Measurements from ENCODE around the gene SSPN. TPM values are rescaled to one million over a fixed set of nuclear protein-coding genes. Genes with fewer than 3 reads are reported as not detected.
A peak's percentile ranks its signal among the peaks of the same experiment; 100 is the strongest.

SSPN gene
- polyA plus RNA-seq, 2 donors, result 0.69 to 2.1 TPM

- H3K27me3 ChIP-seq (ENCODE audit: control insufficient read depth in 1 of 2, insufficient read depth in 2 of 2, low read length in 2 of 2), result no peaks in the 10 kb centered on the region
- H3K36me3 ChIP-seq (ENCODE audit: control insufficient read depth in 2 of 2, insufficient read depth in 2 of 2, low read length in 1 of 2), result no peaks in the 10 kb centered on the region
- H3K4me1 ChIP-seq (ENCODE audit: control insufficient read depth in 2 of 2, insufficient read depth in 2 of 2, low read length in 1 of 2), result peaks cover 0 to 5% of the 10 kb centered on the region in 2 donors
- no peak overlapping the region for H3K4me3 ChIP-seq (ENCODE audit: low read depth in 1 of 2, low read length in 2 of 2)
- H3K27ac ChIP-seq (ENCODE audit: low read depth in 2 of 2, low read length in 1 of 2), result peak overlapping the region in 1 of 2 donors; percentile 24
- WGBS, 2 donors, result 56 to 83% methylated on average over 3 of the region's 3 CpGs
- no peaks in the 10 kb centered on the region for H3K9me3 ChIP-seq (ENCODE audit: control insufficient read depth in 2 of 2, insufficient read depth in 1 of 2, low read depth in 1 of 2, low read length in 1 of 2)
Measured at GRCh38 chr12:26197832-26198231, 2.5 kb downstream of the SSPN start.

- Histone ChIP-seq H3K27me3 (ENCODE audit: control insufficient read depth in 1 of 2, insufficient read depth in 2 of 2, low read length in 2 of 2) (no peaks in the 10 kb centered on the region), H3K9me3 (ENCODE audit: control insufficient read depth in 2 of 2, insufficient read depth in 1 of 2, low read depth in 1 of 2, low read length in 1 of 2) (no peaks in the 10 kb centered on the region), H3K4me3 (ENCODE audit: low read depth in 1 of 2, low read length in 2 of 2) (no peak overlapping the region), H3K27ac (ENCODE audit: low read depth in 2 of 2, low read length in 1 of 2) (peak overlapping the region in 1 of 2 donors; percentile 24), H3K36me3 (ENCODE audit: control insufficient read depth in 2 of 2, insufficient read depth in 2 of 2, low read length in 1 of 2) (no peaks in the 10 kb centered on the region), H3K4me1 (ENCODE audit: control insufficient read depth in 2 of 2, insufficient read depth in 2 of 2, low read length in 1 of 2) (peaks cover 0 to 5% of the 10 kb centered on the region in 2 donors)
- WGBS, 2 donors, result 37 to 53% methylated on average over 4 of the region's 4 CpGs
Measured at GRCh38 chr12:26198742-26199141, 3.4 kb downstream of the SSPN start.

- Histone ChIP-seq H3K4me3 (ENCODE audit: low read depth in 1 of 2, low read length in 2 of 2) (no peak overlapping the region), H3K27ac (ENCODE audit: low read depth in 2 of 2, low read length in 1 of 2) (no peak overlapping the region), H3K27me3 (ENCODE audit: control insufficient read depth in 1 of 2, insufficient read depth in 2 of 2, low read length in 2 of 2) (no peaks in the 10 kb centered on the region), H3K9me3 (ENCODE audit: control insufficient read depth in 2 of 2, insufficient read depth in 1 of 2, low read depth in 1 of 2, low read length in 1 of 2) (no peaks in the 10 kb centered on the region), H3K4me1 (ENCODE audit: control insufficient read depth in 2 of 2, insufficient read depth in 2 of 2, low read length in 1 of 2) (no peaks in the 10 kb centered on the region), H3K36me3 (ENCODE audit: control insufficient read depth in 2 of 2, insufficient read depth in 2 of 2, low read length in 1 of 2) (no peaks in the 10 kb centered on the region)
- WGBS, 2 donors, result 86 to 87% methylated on average over 4 of the region's 4 CpGs
Measured at GRCh38 chr12:26203167-26203780, 7.9 kb downstream of the SSPN start.

- H3K27ac ChIP-seq (ENCODE audit: low read depth in 2 of 2, low read length in 1 of 2), result no peak overlapping the region
- no peaks in the 10 kb centered on the region for H3K9me3 ChIP-seq (ENCODE audit: control insufficient read depth in 2 of 2, insufficient read depth in 1 of 2, low read depth in 1 of 2, low read length in 1 of 2)
- no peak overlapping the region for H3K4me3 ChIP-seq (ENCODE audit: low read depth in 1 of 2, low read length in 2 of 2)
- H3K27me3 ChIP-seq (ENCODE audit: control insufficient read depth in 1 of 2, insufficient read depth in 2 of 2, low read length in 2 of 2), result no peaks in the 10 kb centered on the region
- no peaks in the 10 kb centered on the region for H3K4me1 ChIP-seq (ENCODE audit: control insufficient read depth in 2 of 2, insufficient read depth in 2 of 2, low read length in 1 of 2)
- WGBS, 2 donors, result 56 to 65% methylated on average over 9 of the region's 9 CpGs
- no peaks in the 10 kb centered on the region for H3K36me3 ChIP-seq (ENCODE audit: control insufficient read depth in 2 of 2, insufficient read depth in 2 of 2, low read length in 1 of 2)
Measured at GRCh38 chr12:26204612-26205289, 9.4 kb downstream of the SSPN start.

GRCh38 chr12:26205298-26205697 lies 9.9 kb downstream of the SSPN start:
- no peak overlapping the region for H3K4me3 ChIP-seq (ENCODE audit: low read depth in 1 of 2, low read length in 2 of 2)
- WGBS, 2 donors, result 71 to 75% methylated on average over 2 of the region's 2 CpGs
- no peak overlapping the region for H3K27ac ChIP-seq (ENCODE audit: low read depth in 2 of 2, low read length in 1 of 2)
- no peaks in the 10 kb centered on the region for H3K4me1 ChIP-seq (ENCODE audit: control insufficient read depth in 2 of 2, insufficient read depth in 2 of 2, low read length in 1 of 2)
- H3K36me3 ChIP-seq (ENCODE audit: control insufficient read depth in 2 of 2, insufficient read depth in 2 of 2, low read length in 1 of 2), result no peaks in the 10 kb centered on the region
- no peaks in the 10 kb centered on the region for H3K27me3 ChIP-seq (ENCODE audit: control insufficient read depth in 1 of 2, insufficient read depth in 2 of 2, low read length in 2 of 2)
- no peaks in the 10 kb centered on the region for H3K9me3 ChIP-seq (ENCODE audit: control insufficient read depth in 2 of 2, insufficient read depth in 1 of 2, low read depth in 1 of 2, low read length in 1 of 2)

GRCh38 chr12:26205941-26206340 lies 10.6 kb downstream of the SSPN start:
- Histone ChIP-seq H3K9me3 (ENCODE audit: control insufficient read depth in 2 of 2, insufficient read depth in 1 of 2, low read depth in 1 of 2, low read length in 1 of 2) (no peaks in the 10 kb centered on the region), H3K4me1 (ENCODE audit: control insufficient read depth in 2 of 2, insufficient read depth in 2 of 2, low read length in 1 of 2) (no peaks in the 10 kb centered on the region), H3K36me3 (ENCODE audit: control insufficient read depth in 2 of 2, insufficient read depth in 2 of 2, low read length in 1 of 2) (no peaks in the 10 kb centered on the region), H3K27me3 (ENCODE audit: control insufficient read depth in 1 of 2, insufficient read depth in 2 of 2, low read length in 2 of 2) (no peaks in the 10 kb centered on the region), H3K27ac (ENCODE audit: low read depth in 2 of 2, low read length in 1 of 2) (no peak overlapping the region), H3K4me3 (ENCODE audit: low read depth in 1 of 2, low read length in 2 of 2) (no peak overlapping the region)
- WGBS, 2 donors, result 91 to 94% methylated on average over 6 of the region's 6 CpGs

- H3K9me3 ChIP-seq (ENCODE audit: control insufficient read depth in 2 of 2, insufficient read depth in 1 of 2, low read depth in 1 of 2, low read length in 1 of 2), result no peaks in the 10 kb centered on the region
- WGBS, 2 donors, result 69 to 74% methylated on average over 1 of the region's 1 CpG
- H3K27me3 ChIP-seq (ENCODE audit: control insufficient read depth in 1 of 2, insufficient read depth in 2 of 2, low read length in 2 of 2), result no peaks in the 10 kb centered on the region
- H3K27ac ChIP-seq (ENCODE audit: low read depth in 2 of 2, low read length in 1 of 2), result no peak overlapping the region
- H3K4me3 ChIP-seq (ENCODE audit: low read depth in 1 of 2, low read length in 2 of 2), result no peak overlapping the region
- H3K4me1 ChIP-seq (ENCODE audit: control insufficient read depth in 2 of 2, insufficient read depth in 2 of 2, low read length in 1 of 2), result no peaks in the 10 kb centered on the region
- no peaks in the 10 kb centered on the region for H3K36me3 ChIP-seq (ENCODE audit: control insufficient read depth in 2 of 2, insufficient read depth in 2 of 2, low read length in 1 of 2)
Measured at GRCh38 chr12:26211331-26211730, 16.0 kb downstream of the SSPN start.

GRCh38 chr12:26212396-26212795 lies 17.0 kb downstream of the SSPN start:
- Histone ChIP-seq H3K4me1 (ENCODE audit: control insufficient read depth in 2 of 2, insufficient read depth in 2 of 2, low read length in 1 of 2) (no peaks in the 10 kb centered on the region), H3K27me3 (ENCODE audit: control insufficient read depth in 1 of 2, insufficient read depth in 2 of 2, low read length in 2 of 2) (no peaks in the 10 kb centered on the region), H3K27ac (ENCODE audit: low read depth in 2 of 2, low read length in 1 of 2) (no peak overlapping the region), H3K4me3 (ENCODE audit: low read depth in 1 of 2, low read length in 2 of 2) (no peak overlapping the region), H3K9me3 (ENCODE audit: control insufficient read depth in 2 of 2, insufficient read depth in 1 of 2, low read depth in 1 of 2, low read length in 1 of 2) (no peaks in the 10 kb centered on the region), H3K36me3 (ENCODE audit: control insufficient read depth in 2 of 2, insufficient read depth in 2 of 2, low read length in 1 of 2) (no peaks in the 10 kb centered on the region)
- 77 to 86% methylated on average over 5 of the region's 5 CpGs for WGBS, 2 donors

GRCh38 chr12:26212988-26213387 lies 17.6 kb downstream of the SSPN start:
- Histone ChIP-seq H3K36me3 (ENCODE audit: control insufficient read depth in 2 of 2, insufficient read depth in 2 of 2, low read length in 1 of 2) (no peaks in the 10 kb centered on the region), H3K4me1 (ENCODE audit: control insufficient read depth in 2 of 2, insufficient read depth in 2 of 2, low read length in 1 of 2) (no peaks in the 10 kb centered on the region), H3K27me3 (ENCODE audit: control insufficient read depth in 1 of 2, insufficient read depth in 2 of 2, low read length in 2 of 2) (no peaks in the 10 kb centered on the region), H3K4me3 (ENCODE audit: low read depth in 1 of 2, low read length in 2 of 2) (no peak overlapping the region), H3K9me3 (ENCODE audit: control insufficient read depth in 2 of 2, insufficient read depth in 1 of 2, low read depth in 1 of 2, low read length in 1 of 2) (no peaks in the 10 kb centered on the region), H3K27ac (ENCODE audit: low read depth in 2 of 2, low read length in 1 of 2) (no peak overlapping the region)
- WGBS, 2 donors, result 97 to 100% methylated on average over 2 of the region's 2 CpGs

GRCh38 chr12:26214121-26214520 lies 18.7 kb downstream of the SSPN start:
- 67 to 80% methylated on average over 2 of the region's 2 CpGs for WGBS, 2 donors
- Histone ChIP-seq H3K9me3 (ENCODE audit: control insufficient read depth in 2 of 2, insufficient read depth in 1 of 2, low read depth in 1 of 2, low read length in 1 of 2) (no peaks in the 10 kb centered on the region), H3K36me3 (ENCODE audit: control insufficient read depth in 2 of 2, insufficient read depth in 2 of 2, low read length in 1 of 2) (no peaks in the 10 kb centered on the region), H3K4me1 (ENCODE audit: control insufficient read depth in 2 of 2, insufficient read depth in 2 of 2, low read length in 1 of 2) (no peaks in the 10 kb centered on the region), H3K27ac (ENCODE audit: low read depth in 2 of 2, low read length in 1 of 2) (no peak overlapping the region), H3K4me3 (ENCODE audit: low read depth in 1 of 2, low read length in 2 of 2) (no peak overlapping the region), H3K27me3 (ENCODE audit: control insufficient read depth in 1 of 2, insufficient read depth in 2 of 2, low read length in 2 of 2) (no peaks in the 10 kb centered on the region)
